ENCODE measurements around the gene CFAP69. TPM values are rescaled to one million over a fixed set of nuclear protein-coding genes. Genes with fewer than 3 reads are reported as not detected.

The CFAP69 gene
- total RNA-seq, 1 experiment from 2014 or later: 2.0 TPM

GRCh38 chr7:90271753-90272152, 26.8 kb downstream of the CFAP69 start:
- Histone ChIP-seq H3K27me3 (ENCODE audit: control insufficient read depth, insufficient read depth, low read length) (no peaks in the 10 kb centered on the region), H3K36me3 (replicated peaks; ENCODE audit: control insufficient read depth, insufficient read depth, low read length) (no peaks in the 10 kb centered on the region), H3K4me3 (ENCODE audit: insufficient read depth, low read depth, low read length) (no peak overlapping the region)
- no peak for DNase-seq

- DNase-seq: no peak
- Histone ChIP-seq H3K36me3 (replicated peaks; ENCODE audit: control insufficient read depth, insufficient read depth, low read length) (no peaks in the 10 kb centered on the region), H3K27me3 (ENCODE audit: control insufficient read depth, insufficient read depth, low read length) (no peaks in the 10 kb centered on the region), H3K4me3 (ENCODE audit: insufficient read depth, low read depth, low read length) (no peak overlapping the region)
These were observed 27.3 kb downstream of the CFAP69 start for GRCh38 chr7:90272242-90272641.

GRCh38 chr7:90274161-90274560, 29.2 kb downstream of the CFAP69 start:
- Histone ChIP-seq H3K27me3 (ENCODE audit: control insufficient read depth, insufficient read depth, low read length) (no peaks in the 10 kb centered on the region), H3K4me3 (ENCODE audit: insufficient read depth, low read depth, low read length) (no peak overlapping the region), H3K36me3 (replicated peaks; ENCODE audit: control insufficient read depth, insufficient read depth, low read length) (no peaks in the 10 kb centered on the region)
- no peak for DNase-seq

- Histone ChIP-seq H3K4me3 (ENCODE audit: insufficient read depth, low read depth, low read length) (no peak overlapping the region), H3K36me3 (replicated peaks; ENCODE audit: control insufficient read depth, insufficient read depth, low read length) (no peaks in the 10 kb centered on the region), H3K27me3 (ENCODE audit: control insufficient read depth, insufficient read depth, low read length) (no peaks in the 10 kb centered on the region)
- no peak for DNase-seq
These were observed 31.2 kb downstream of the CFAP69 start for GRCh38 chr7:90276033-90276728.

GRCh38 chr7:90288154-90288553, 43.2 kb downstream of the CFAP69 start:
- Histone ChIP-seq H3K27me3 (ENCODE audit: control insufficient read depth, insufficient read depth, low read length) (no peaks in the 10 kb centered on the region), H3K36me3 (replicated peaks; ENCODE audit: control insufficient read depth, insufficient read depth, low read length) (no peaks in the 10 kb centered on the region), H3K4me3 (ENCODE audit: insufficient read depth, low read depth, low read length) (no peak overlapping the region)
- DNase-seq: no peak

GRCh38 chr7:90290244-90291113, 45.5 kb downstream of the CFAP69 start:
- no peak for DNase-seq
- Histone ChIP-seq H3K4me3 (ENCODE audit: insufficient read depth, low read depth, low read length) (no peak overlapping the region), H3K36me3 (replicated peaks; ENCODE audit: control insufficient read depth, insufficient read depth, low read length) (no peaks in the 10 kb centered on the region; the same call in 1 of the 2 replicates), H3K27me3 (ENCODE audit: control insufficient read depth, insufficient read depth, low read length) (no peaks in the 10 kb centered on the region)

- Histone ChIP-seq H3K27me3 (ENCODE audit: control insufficient read depth, insufficient read depth, low read length) (no peaks in the 10 kb centered on the region), H3K4me3 (ENCODE audit: insufficient read depth, low read depth, low read length) (no peak overlapping the region), H3K36me3 (replicated peaks; ENCODE audit: control insufficient read depth, insufficient read depth, low read length) (no peaks in the 10 kb centered on the region; the same call in 1 of the 2 replicates)
- peak; percentile 23 for DNase-seq
These were observed 53.4 kb downstream of the CFAP69 start for GRCh38 chr7:90298145-90299038.

GRCh38 chr7:90303241-90303640, 58.3 kb downstream of the CFAP69 start:
- no peak for DNase-seq
- H3K4me3 ChIP-seq (ENCODE audit: insufficient read depth, low read depth, low read length): no peak overlapping the region

GRCh38 chr7:90309872-90310271, 64.9 kb downstream of the CFAP69 start:
- DNase-seq: no peak

More at GRCh38 chr7:90303241-90303640, 58.3 kb downstream of the CFAP69 start:
- no peaks in the 10 kb centered on the region for H3K27me3 ChIP-seq (ENCODE audit: control insufficient read depth, insufficient read depth, low read length)
- no peaks in the 10 kb centered on the region for H3K36me3 ChIP-seq (replicated peaks; ENCODE audit: control insufficient read depth, insufficient read depth, low read length)

GRCh38 chr7:90311175-90311574, 66.2 kb downstream of the CFAP69 start:
- no peaks in the 10 kb centered on the region for H3K27me3 ChIP-seq (ENCODE audit: control insufficient read depth, insufficient read depth, low read length)
- DNase-seq: no peak
- no peaks in the 10 kb centered on the region for H3K36me3 ChIP-seq (replicated peaks; ENCODE audit: control insufficient read depth, insufficient read depth, low read length)
- no peak overlapping the region for H3K4me3 ChIP-seq (ENCODE audit: insufficient read depth, low read depth, low read length)

More at GRCh38 chr7:90309872-90310271, 64.9 kb downstream of the CFAP69 start:
- Histone ChIP-seq H3K4me3 (ENCODE audit: insufficient read depth, low read depth, low read length) (no peak overlapping the region), H3K27me3 (ENCODE audit: control insufficient read depth, insufficient read depth, low read length) (no peaks in the 10 kb centered on the region), H3K36me3 (replicated peaks; ENCODE audit: control insufficient read depth, insufficient read depth, low read length) (no peaks in the 10 kb centered on the region)

- no peaks in the 10 kb centered on the region for H3K27me3 ChIP-seq (ENCODE audit: control insufficient read depth, insufficient read depth, low read length)
- no peak for DNase-seq
- H3K36me3 ChIP-seq (replicated peaks; ENCODE audit: control insufficient read depth, insufficient read depth, low read length): no peaks in the 10 kb centered on the region
- no peak overlapping the region for H3K4me3 ChIP-seq (ENCODE audit: insufficient read depth, low read depth, low read length)
These were observed 67.8 kb downstream of the CFAP69 start for GRCh38 chr7:90312745-90313144.

- Histone ChIP-seq H3K27me3 (ENCODE audit: control insufficient read depth, insufficient read depth, low read length) (peaks cover 3% of the 10 kb centered on the region; the same call in 1 of the 2 replicates), H3K36me3 (replicated peaks; ENCODE audit: control insufficient read depth, insufficient read depth, low read length) (no peaks in the 10 kb centered on the region), H3K4me3 (ENCODE audit: insufficient read depth, low read depth, low read length) (no peak overlapping the region)
- no peak for DNase-seq
These were observed 68.9 kb downstream of the CFAP69 start for GRCh38 chr7:90313907-90314306.

GRCh38 chr7:90320014-90320413, 75.0 kb downstream of the CFAP69 start:
- no peak overlapping the region for H3K4me3 ChIP-seq (ENCODE audit: insufficient read depth, low read depth, low read length)
- no peak for DNase-seq
- H3K27me3 ChIP-seq (ENCODE audit: control insufficient read depth, insufficient read depth, low read length): peaks cover 45% of the 10 kb centered on the region
- H3K36me3 ChIP-seq (replicated peaks; ENCODE audit: control insufficient read depth, insufficient read depth, low read length): no peaks in the 10 kb centered on the region

- H3K4me3 ChIP-seq (ENCODE audit: insufficient read depth, low read depth, low read length): no peak overlapping the region; the same call in 1 of the 2 replicates
- peak; percentile 15 for DNase-seq
- peaks cover 45% of the 10 kb centered on the region for H3K27me3 ChIP-seq (ENCODE audit: control insufficient read depth, insufficient read depth, low read length)
- H3K36me3 ChIP-seq (replicated peaks; ENCODE audit: control insufficient read depth, insufficient read depth, low read length): no peaks in the 10 kb centered on the region
These were observed 75.4 kb downstream of the CFAP69 start for GRCh38 chr7:90320418-90320800.
